HL-60 (cell line): Measurements from ENCODE around the gene CASQ2.

Source experiments
- POLR2AphosphoS5 ChIP-seq: IDR thresholded peaks from 2 replicates; pipeline ENCODE4 v1.6.1; 2012; ENCODE audit warnings: low read depth
- TF ChIP-seq, protein P1 (sequence below): IDR thresholded peaks from one replicate; pipeline ENCODE4 v1.5.1; 2011; ENCODE audit warnings: low read length, control low read depth, inconsistent platforms; ENCODE audit not compliant: insufficient read depth

DNA sequence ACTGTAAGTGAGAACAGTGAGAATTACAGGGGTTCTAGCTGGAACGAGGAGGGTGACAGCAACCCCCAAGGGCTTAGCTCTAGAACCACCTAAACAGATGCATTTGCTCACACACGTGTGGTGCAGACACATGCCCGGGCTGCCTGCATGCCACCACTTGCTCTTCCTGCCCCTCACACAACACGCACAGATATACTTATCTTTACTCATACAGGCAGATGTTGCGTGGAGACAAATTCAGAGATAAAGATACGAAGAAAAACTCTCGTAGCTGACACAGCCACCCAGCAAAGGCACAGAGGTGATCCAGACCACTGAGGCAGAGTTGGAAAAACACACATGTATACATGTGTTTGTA, 113.2 kb downstream of the CASQ2 start:
- TF ChIP-seq, protein P1, sequence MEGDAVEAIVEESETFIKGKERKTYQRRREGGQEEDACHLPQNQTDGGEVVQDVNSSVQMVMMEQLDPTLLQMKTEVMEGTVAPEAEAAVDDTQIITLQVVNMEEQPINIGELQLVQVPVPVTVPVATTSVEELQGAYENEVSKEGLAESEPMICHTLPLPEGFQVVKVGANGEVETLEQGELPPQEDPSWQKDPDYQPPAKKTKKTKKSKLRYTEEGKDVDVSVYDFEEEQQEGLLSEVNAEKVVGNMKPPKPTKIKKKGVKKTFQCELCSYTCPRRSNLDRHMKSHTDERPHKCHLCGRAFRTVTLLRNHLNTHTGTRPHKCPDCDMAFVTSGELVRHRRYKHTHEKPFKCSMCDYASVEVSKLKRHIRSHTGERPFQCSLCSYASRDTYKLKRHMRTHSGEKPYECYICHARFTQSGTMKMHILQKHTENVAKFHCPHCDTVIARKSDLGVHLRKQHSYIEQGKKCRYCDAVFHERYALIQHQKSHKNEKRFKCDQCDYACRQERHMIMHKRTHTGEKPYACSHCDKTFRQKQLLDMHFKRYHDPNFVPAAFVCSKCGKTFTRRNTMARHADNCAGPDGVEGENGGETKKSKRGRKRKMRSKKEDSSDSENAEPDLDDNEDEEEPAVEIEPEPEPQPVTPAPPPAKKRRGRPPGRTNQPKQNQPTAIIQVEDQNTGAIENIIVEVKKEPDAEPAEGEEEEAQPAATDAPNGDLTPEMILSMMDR, result no peak
- TF ChIP-seq POLR2AphosphoS5, result no peak
